OCI-LY7 (cell line): ENCODE data around the gene SERPINA4. TPM values are rescaled to one million over a fixed set of nuclear protein-coding genes. Genes with fewer than 3 reads are reported as not detected.

Experiments used
- BruUV-seq: library from RNA; stranded (reverse); fragments of 400-500 nt; replicated peaks from 2 replicates; lab custom pipeline; 2021; lab: Mats Ljungman, UMichigan
- CTCF ChIA-PET: fragments of 300-600 bp; sonication (Branson Sonifier 250); formaldehyde crosslinking; loops from one replicate; lab custom pipeline; 2022; ENCODE audit warnings: antibody characterized with exemption; ENCODE audit not compliant: unreplicated experiment; lab: Charles Lee
- POLR2A ChIA-PET: fragments of 300-600 bp; sonication (Branson Sonifier 250); formaldehyde crosslinking; loops from one replicate; lab custom pipeline; 2022; ENCODE audit warnings: antibody characterized with exemption; lab: Charles Lee
- DNase-seq: peaks from one replicate; pipeline ENCODE4 v3.0.0-alpha.2; 2015; ENCODE audit warnings: low spot score
- H2AFZ ChIP-seq: fragments of 200-600 bp; sonication (generic), shearing (Covaris generic); 2 replicates; pipeline ENCODE4 v1.6.1; 2014; ENCODE audit warnings: mild to moderate bottlenecking, antibody characterized with exemption, low read length, moderate library complexity
- H3K27ac ChIP-seq: fragments of 200-600 bp; sonication (generic); 2 replicates; pipeline ENCODE4 v1.5.1; 2014; ENCODE audit warnings: mixed run types, low read depth, mild to moderate bottlenecking, moderate library complexity, low read length, inconsistent platforms; ENCODE audit not compliant: poor library complexity, severe bottlenecking
- H3K36me3 ChIP-seq: fragments of 200-600 bp; sonication (generic); 2 replicates; pipeline ENCODE4 v1.6.1; 2014; ENCODE audit warnings: mild to moderate bottlenecking, antibody characterized with exemption, low read length, moderate library complexity, mixed read lengths; ENCODE audit not compliant: insufficient read depth
- H3K4me1 ChIP-seq: fragments of 200-600 bp; sonication (generic); 2 replicates; pipeline ENCODE4 v1.5.1; 2014; ENCODE audit warnings: mild to moderate bottlenecking, low read length; ENCODE audit not compliant: insufficient read depth, poor library complexity, severe bottlenecking
- H3K4me2 ChIP-seq: fragments of 200-600 bp; sonication (generic); 2 replicates; pipeline ENCODE4 v1.6.1; 2014; ENCODE audit warnings: mild to moderate bottlenecking, low read length
- H3K4me3 ChIP-seq: fragments of 200-600 bp; sonication (generic); 2 replicates; pipeline ENCODE4 v1.5.1; 2014; ENCODE audit warnings: mild to moderate bottlenecking, low read depth, low read length; ENCODE audit not compliant: poor library complexity, severe bottlenecking
- H3K79me2 ChIP-seq: fragments of 200-600 bp; sonication (generic); 2 replicates; pipeline ENCODE4 v1.6.1; 2016; ENCODE audit warnings: low read depth, mild to moderate bottlenecking, low read length, moderate library complexity, mixed read lengths; ENCODE audit not compliant: insufficient read depth
- H3K9me2 ChIP-seq: fragments of 200-600 bp; sonication (generic); 2 replicates; pipeline ENCODE4 v1.6.1; 2016; ENCODE audit warnings: mild to moderate bottlenecking, low read length, mixed read lengths; ENCODE audit not compliant: insufficient read depth
- H3K9me3 ChIP-seq: fragments of 200-600 bp; sonication (generic); 2 replicates; pipeline ENCODE4 v1.6.1; 2014; ENCODE audit warnings: mild to moderate bottlenecking, mixed run types, low read length, mixed read lengths
- H4K20me1 ChIP-seq: fragments of 200-600 bp; sonication (generic); 2 replicates; pipeline ENCODE4 v1.6.1; 2014; ENCODE audit warnings: mild to moderate bottlenecking, antibody characterized with exemption, low read length, moderate library complexity, mixed read lengths; ENCODE audit not compliant: insufficient read depth
- CTCF ChIP-seq: fragments of 200-600 bp; sonication (generic); conservative IDR thresholded peaks from 2 replicates; pipeline ENCODE4 v1.5.1; 2014; ENCODE audit warnings: mild to moderate bottlenecking, antibody characterized with exemption, low read length, moderate library complexity, mixed read lengths
- EZH2phosphoT487 ChIP-seq: fragments of 200-600 bp; sonication (generic); IDR thresholded peaks from 2 replicates; pipeline ENCODE4 v1.6.1; 2018; ENCODE audit warnings: low read depth, borderline replicate concordance, mild to moderate bottlenecking, mixed run types, antibody characterized with exemption, low read length, moderate library complexity, mixed read lengths
- intact Hi-C: fragments of 100-400 bp; cut with micrococcal nuclease; formaldehyde crosslinking; loops from one replicate; pipeline ENCODE4 v1.10.0; 2022; ENCODE audit not compliant: unreplicated experiment
- total RNA-seq, 2 experiments: library from RNA; depleted of rRNA in 1 of 2; stranded (reverse); fragments of >200 nt in 1 of 2; shearing (Covaris generic) in 1 of 2; gene quantifications; 2 replicates each; pipeline ENCODE4 v1.2.3, GENCODE V29; 2014 to 2022

The SERPINA4 gene
- total RNA-seq, 2 experiments from 2014 or later: not detected

GRCh38 chr14:94517641-94518257, 43.5 kb upstream of the SERPINA4 start:
- no peaks in the 10 kb centered on the region for H3K4me1 ChIP-seq
- no peak for DNase-seq
- POLR2A ChIA-PET: no interaction called here
- H3K9me3 ChIP-seq: no peaks in the 10 kb centered on the region
- no peaks in the 10 kb centered on the region for H4K20me1 ChIP-seq
- BruUV-seq: no TSS peak
- CTCF ChIA-PET: no interaction called here
- intact Hi-C loops: no loop called here
- H3K9me2 ChIP-seq: no peaks in the 10 kb centered on the region
- H3K36me3 ChIP-seq: no peaks in the 10 kb centered on the region
- no peaks in the 10 kb centered on the region for H3K79me2 ChIP-seq
- H3K4me3 ChIP-seq: no peak overlapping the region
- H3K27ac ChIP-seq: no peak overlapping the region
- no peak overlapping the region for H2AFZ ChIP-seq
- no peak overlapping the region for H3K4me2 ChIP-seq
- TF ChIP-seq CTCF (no peak), EZH2phosphoT487 (no peak)

- POLR2A ChIA-PET: no interaction called here
- Histone ChIP-seq H3K4me1 (no peaks in the 10 kb centered on the region), H3K9me3 (no peaks in the 10 kb centered on the region), H3K79me2 (no peaks in the 10 kb centered on the region), H3K4me2 (no peak overlapping the region), H4K20me1 (no peaks in the 10 kb centered on the region), H3K9me2 (no peaks in the 10 kb centered on the region), H2AFZ (no peak overlapping the region), H3K4me3 (no peak overlapping the region), H3K27ac (no peak overlapping the region), H3K36me3 (no peaks in the 10 kb centered on the region)
- DNase-seq: no peak
- intact Hi-C loops: no loop called here
- BruUV-seq: no TSS peak
- CTCF ChIA-PET: no interaction called here
- TF ChIP-seq CTCF (no peak), EZH2phosphoT487 (no peak)
Observed at GRCh38 chr14:94521375-94522114, 39.7 kb upstream of the SERPINA4 start.
